ENCODE data around the gene SHISA7. TPM values are rescaled to one million over a fixed set of nuclear protein-coding genes. Genes with fewer than 3 reads are reported as not detected.

Gene SHISA7
- polyA plus RNA-seq, 2 of the 4 experiments (the other 2 are of a cell fraction): 0.01 TPM; not detected in 1

DNA sequence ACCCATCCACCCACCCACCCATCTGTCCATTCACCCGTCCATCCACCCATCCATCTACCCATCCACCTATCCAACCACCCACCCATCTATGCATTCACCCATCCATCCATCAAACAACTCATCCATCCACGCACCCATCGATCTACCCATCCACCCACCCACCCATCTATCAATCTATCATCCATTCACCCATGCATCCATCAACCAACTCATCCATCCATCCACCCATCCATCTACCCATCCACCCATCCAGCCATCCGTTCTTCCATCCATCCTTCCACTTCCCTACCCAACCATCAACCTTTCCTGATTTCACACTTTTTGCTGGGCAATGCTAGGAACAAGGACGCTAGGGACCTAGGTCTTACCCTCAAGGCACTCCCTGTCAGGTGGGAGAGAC, 61.1 kb downstream of the SHISA7 start:
- DNase-seq (ENCODE audit: low read depth in 1 of 2, low spot score in 1 of 2): no peak
- Histone ChIP-seq H3K4me1 (peaks cover 45% of the 10 kb centered on the region), H3K9me3 (peaks cover 6% of the 10 kb centered on the region; the same call in 2 of the 3 replicates), H3K4me3 (no peak overlapping the region), H3K27ac (peak overlapping the region in 1 of 2 experiments; percentile 99; a peak in 3 of 6 replicates), H3K4me2 (no peak overlapping the region)
- no peak for TF ChIP-seq FOSL2 (IDR thresholded peaks at IDR 0.05)
- TF ChIP-seq FOSL2 (CRISPR knock-in tag; IDR thresholded peaks at IDR 0.05): no peak
- TF ChIP-seq EP300 (IDR thresholded peaks at IDR 0.05): no peak
- TF ChIP-seq PHF8 (IDR thresholded peaks at IDR 0.05; ENCODE audit: borderline replicate concordance, low read depth): no peak
- TF ChIP-seq ZC3H11A (IDR thresholded peaks at IDR 0.05): no peak
- FAIRE-seq: no peak
- WGBS (ENCODE audit: missing lambda C conversion rate): 95% methylated on average over 5 of the region's 5 CpGs
- no peak for ATAC-seq
- ChIA-PET POLR2A (interaction anchor here (0.8 kb wide), 1 partner anchor 8 kb away, joined by 3 read pairs; no protein-coding TSS in a partner anchor), CTCF (interaction anchor here (0.7 to 1.5 kb wide), 3 partner anchors 11 to 123 kb away, joined by 3 to 7 read pairs (median 4); partner anchors contain the start of genes IL11 and TMEM150B)

DNA sequence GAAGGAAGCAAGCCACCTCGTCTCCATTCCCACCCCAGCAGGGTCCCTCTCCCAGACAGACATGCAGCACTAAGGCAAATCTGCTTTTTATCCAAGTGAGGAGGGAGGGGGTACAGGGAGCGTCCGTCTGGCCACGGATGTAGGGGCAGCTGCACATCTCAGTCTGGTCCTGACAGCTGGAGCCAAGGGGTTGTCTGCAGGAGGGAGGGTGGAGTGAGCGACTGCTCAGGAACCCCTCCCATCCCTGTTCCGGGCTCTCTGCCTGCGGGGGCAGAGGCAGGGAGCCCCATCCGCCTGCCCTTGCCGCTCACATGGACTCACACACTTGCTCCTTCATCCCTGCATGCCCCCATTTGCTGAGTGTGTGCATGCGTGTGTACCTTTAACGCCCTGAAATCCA, 63.9 kb downstream of the SHISA7 start:
- 71% methylated on average over 11 of the region's 11 CpGs for WGBS (ENCODE audit: missing lambda C conversion rate)
- TF ChIP-seq RNF2 (IDR thresholded peaks at IDR 0.05; ENCODE audit: borderline replicate concordance, low read depth): no peak
- no peak for TF ChIP-seq GATA3 (IDR thresholded peaks at IDR 0.05; ENCODE audit: borderline replicate concordance)
- no peak for TF ChIP-seq CHD2 (IDR thresholded peaks at IDR 0.05; ENCODE audit: low read length, partially characterized antibody)
- no peak for TF ChIP-seq FOXS1 (CRISPR knock-in tag; IDR thresholded peaks at IDR 0.05)
- no peak for TF ChIP-seq MAFK (IDR thresholded peaks at IDR 0.05; ENCODE audit: partially characterized antibody)
- TF ChIP-seq RARB (CRISPR knock-in tag; IDR thresholded peaks at IDR 0.05): no peak
- TF ChIP-seq HDAC2 (IDR thresholded peaks at IDR 0.05): no peak
- no peak for TF ChIP-seq HOXB13 (CRISPR knock-in tag; IDR thresholded peaks at IDR 0.05; ENCODE audit: low read depth)
- TF ChIP-seq HOXA7 (CRISPR knock-in tag; IDR thresholded peaks at IDR 0.05): no peak
- TF ChIP-seq RAD21 (conservative IDR thresholded peaks at IDR 0.05 in 1 of 2, IDR thresholded peaks at IDR 0.05 in 1 of 2): no peak

More for the DNA sequence above, 63.9 kb downstream of the SHISA7 start:
- peak overlapping the region; percentile 21 to 96; a peak in 5 of 6 replicates for H3K27ac ChIP-seq
- H3K4me3 ChIP-seq: no peak overlapping the region
- H3K9me3 ChIP-seq: peaks cover 6% of the 10 kb centered on the region; the same call in 2 of the 3 replicates
- ChIA-PET POLR2A (interaction anchor here (0.9 kb wide), 1 partner anchor 10 kb away, joined by 4 read pairs; no protein-coding TSS in a partner anchor), CTCF (interaction anchor here (1.2 to 2.3 kb wide), 6 partner anchors 9 to 87 kb away, joined by 4 to 12 read pairs (median 6); partner anchors contain the start of gene KMT5C)
- no peak overlapping the region for H3K4me2 ChIP-seq
- H3K4me1 ChIP-seq: peaks cover 66% of the 10 kb centered on the region
- ATAC-seq: no peak
- FAIRE-seq: no peak
- no peak for DNase-seq (ENCODE audit: low read depth in 1 of 2, low spot score in 1 of 2)

Other genes with a start within 250 kb of the SHISA7 start
Only the 30 nearest of the 31 such genes appear.
- 1.6 TPM in 2 replicates for gene TMEM86B, start 214.5 kb downstream of the SHISA7 start, polyA plus RNA-seq (2011; rRNA removed)
- gene TMEM86B, start 214.5 kb downstream of the SHISA7 start, polyA plus RNA-seq (2017; fragmentation: RNase III; extraction: RNeasy Plus Mini Kit Qiagen cat#74134 plus additional on column Dnase treatment): 2.8 to 3.4 TPM (median 3.2 TPM) in 3 replicates
- gene PPP6R1, start 184.3 kb downstream of the SHISA7 start, polyA plus RNA-seq (2011; rRNA removed): 42.9 and 44.6 TPM in 2 replicates
- gene PPP6R1, start 184.3 kb downstream of the SHISA7 start, polyA plus RNA-seq (2017; fragmentation: RNase III; extraction: RNeasy Plus Mini Kit Qiagen cat#74134 plus additional on column Dnase treatment): 72.9 to 78.0 TPM (median 76.2 TPM) in 3 replicates
- 52.1 and 55.3 TPM in 2 replicates for gene HSPBP1, start 163.2 kb downstream of the SHISA7 start, polyA plus RNA-seq (2011; rRNA removed)
- gene HSPBP1, start 163.2 kb downstream of the SHISA7 start, polyA plus RNA-seq (2017; fragmentation: RNase III; extraction: RNeasy Plus Mini Kit Qiagen cat#74134 plus additional on column Dnase treatment): 121 to 127 TPM (median 123 TPM) in 3 replicates
- 5.5 and 6.6 TPM in 2 replicates for gene BRSK1, start 159.3 kb downstream of the SHISA7 start, polyA plus RNA-seq (2011; rRNA removed)
- 5.0 to 6.1 TPM (median 5.4 TPM) in 3 replicates for gene BRSK1, start 159.3 kb downstream of the SHISA7 start, polyA plus RNA-seq (2017; fragmentation: RNase III; extraction: RNeasy Plus Mini Kit Qiagen cat#74134 plus additional on column Dnase treatment)
- gene TMEM150B, start 118.0 kb downstream of the SHISA7 start, polyA plus RNA-seq (2011; rRNA removed): 0.39 and 0.52 TPM in 2 replicates
- gene TMEM150B, start 118.0 kb downstream of the SHISA7 start, polyA plus RNA-seq (2017; fragmentation: RNase III; extraction: RNeasy Plus Mini Kit Qiagen cat#74134 plus additional on column Dnase treatment): 0.26 to 0.45 TPM (median 0.26 TPM) in 3 replicates
- gene KMT5C, start 103.4 kb downstream of the SHISA7 start, polyA plus RNA-seq (2011; rRNA removed): 6.6 and 9.5 TPM in 2 replicates
- gene KMT5C, start 103.4 kb downstream of the SHISA7 start, polyA plus RNA-seq (2017; fragmentation: RNase III; extraction: RNeasy Plus Mini Kit Qiagen cat#74134 plus additional on column Dnase treatment): 11.8 to 17.2 TPM (median 15.2 TPM) in 3 replicates
- gene COX6B2, start 88.6 kb downstream of the SHISA7 start, polyA plus RNA-seq (2011; rRNA removed): 0.78 and 0.82 TPM in 2 replicates
- gene COX6B2, start 88.6 kb downstream of the SHISA7 start, polyA plus RNA-seq (2017; fragmentation: RNase III; extraction: RNeasy Plus Mini Kit Qiagen cat#74134 plus additional on column Dnase treatment): 3.1 to 6.4 TPM (median 3.9 TPM) in 3 replicates
- not detected in 2 replicates for gene GARIN5B, start 80.0 kb downstream of the SHISA7 start, polyA plus RNA-seq (2011; rRNA removed)
- 0.05 TPM in 3 replicates for gene GARIN5B, start 80.0 kb downstream of the SHISA7 start, polyA plus RNA-seq (2017; fragmentation: RNase III; extraction: RNeasy Plus Mini Kit Qiagen cat#74134 plus additional on column Dnase treatment)
- 42.1 and 52.4 TPM in 2 replicates for gene IL11, start 72.8 kb downstream of the SHISA7 start, polyA plus RNA-seq (2011; rRNA removed)
- gene IL11, start 72.8 kb downstream of the SHISA7 start, polyA plus RNA-seq (2017; fragmentation: RNase III; extraction: RNeasy Plus Mini Kit Qiagen cat#74134 plus additional on column Dnase treatment): 91.7 to 115 TPM (median 100.0 TPM) in 3 replicates
- 0.58 and 1.1 TPM in 2 replicates for gene TMEM190, start 66.5 kb downstream of the SHISA7 start, polyA plus RNA-seq (2011; rRNA removed)
- gene TMEM190, start 66.5 kb downstream of the SHISA7 start, polyA plus RNA-seq (2017; fragmentation: RNase III; extraction: RNeasy Plus Mini Kit Qiagen cat#74134 plus additional on column Dnase treatment): 1.2 to 1.9 TPM (median 1.7 TPM) in 3 replicates
- gene TMEM238, start 59.0 kb downstream of the SHISA7 start, polyA plus RNA-seq (2011; rRNA removed): 0.37 and 0.70 TPM in 2 replicates
- 2.5 to 3.6 TPM (median 2.7 TPM) in 3 replicates for gene TMEM238, start 59.0 kb downstream of the SHISA7 start, polyA plus RNA-seq (2017; fragmentation: RNase III; extraction: RNeasy Plus Mini Kit Qiagen cat#74134 plus additional on column Dnase treatment)
- 329 and 351 TPM in 2 replicates for gene RPL28, start 57.4 kb downstream of the SHISA7 start, polyA plus RNA-seq (2011; rRNA removed)
- gene RPL28, start 57.4 kb downstream of the SHISA7 start, polyA plus RNA-seq (2017; fragmentation: RNase III; extraction: RNeasy Plus Mini Kit Qiagen cat#74134 plus additional on column Dnase treatment): 2,012 to 2,083 TPM (median 2,037 TPM) in 3 replicates
- 139 and 153 TPM in 2 replicates for gene UBE2S, start 35.5 kb downstream of the SHISA7 start, polyA plus RNA-seq (2011; rRNA removed)
- 267 to 300 TPM (median 295 TPM) in 3 replicates for gene UBE2S, start 35.5 kb downstream of the SHISA7 start, polyA plus RNA-seq (2017; fragmentation: RNase III; extraction: RNeasy Plus Mini Kit Qiagen cat#74134 plus additional on column Dnase treatment)
- 45.3 and 51.5 TPM in 2 replicates for gene ISOC2, start 18.3 kb upstream of the SHISA7 start, polyA plus RNA-seq (2011; rRNA removed)
- 52.7 to 57.8 TPM (median 54.1 TPM) in 3 replicates for gene ISOC2, start 18.3 kb upstream of the SHISA7 start, polyA plus RNA-seq (2017; fragmentation: RNase III; extraction: RNeasy Plus Mini Kit Qiagen cat#74134 plus additional on column Dnase treatment)
- not detected in 2 replicates for gene C19orf85, start 21.5 kb upstream of the SHISA7 start, polyA plus RNA-seq (2011; rRNA removed)
- not detected in 3 replicates for gene C19orf85, start 21.5 kb upstream of the SHISA7 start, polyA plus RNA-seq (2017; fragmentation: RNase III; extraction: RNeasy Plus Mini Kit Qiagen cat#74134 plus additional on column Dnase treatment)
- 0.32 and 0.48 TPM in 2 replicates for gene ZNF628, start 33.3 kb upstream of the SHISA7 start, polyA plus RNA-seq (2011; rRNA removed)
- 4.7 to 5.9 TPM (median 5.7 TPM) in 3 replicates for gene ZNF628, start 33.3 kb upstream of the SHISA7 start, polyA plus RNA-seq (2017; fragmentation: RNase III; extraction: RNeasy Plus Mini Kit Qiagen cat#74134 plus additional on column Dnase treatment)
- 16.8 and 21.0 TPM in 2 replicates for gene NAT14, start 41.9 kb upstream of the SHISA7 start, polyA plus RNA-seq (2011; rRNA removed)
- gene NAT14, start 41.9 kb upstream of the SHISA7 start, polyA plus RNA-seq (2017; fragmentation: RNase III; extraction: RNeasy Plus Mini Kit Qiagen cat#74134 plus additional on column Dnase treatment): 46.5 to 57.4 TPM (median 50.3 TPM) in 3 replicates
- gene SSC5D, start 45.1 kb upstream of the SHISA7 start, polyA plus RNA-seq (2011; rRNA removed): 0.19 and 0.22 TPM in 2 replicates
- gene SSC5D, start 45.1 kb upstream of the SHISA7 start, polyA plus RNA-seq (2017; fragmentation: RNase III; extraction: RNeasy Plus Mini Kit Qiagen cat#74134 plus additional on column Dnase treatment): 0.96 to 2.0 TPM (median 1.5 TPM) in 3 replicates
- gene SBK2, start 93.8 kb upstream of the SHISA7 start, polyA plus RNA-seq (2011; rRNA removed): 0.65 and 0.89 TPM in 2 replicates
- 1.1 to 1.6 TPM (median 1.2 TPM) in 3 replicates for gene SBK2, start 93.8 kb upstream of the SHISA7 start, polyA plus RNA-seq (2017; fragmentation: RNase III; extraction: RNeasy Plus Mini Kit Qiagen cat#74134 plus additional on column Dnase treatment)
- 0.89 and 1.1 TPM in 2 replicates for gene SBK3, start 102.2 kb upstream of the SHISA7 start, polyA plus RNA-seq (2011; rRNA removed)
- gene SBK3, start 102.2 kb upstream of the SHISA7 start, polyA plus RNA-seq (2017; fragmentation: RNase III; extraction: RNeasy Plus Mini Kit Qiagen cat#74134 plus additional on column Dnase treatment): 0.92 to 1.2 TPM (median 1.1 TPM) in 3 replicates
- 4.2 and 6.5 TPM in 2 replicates for gene ZNF579, start 137.5 kb upstream of the SHISA7 start, polyA plus RNA-seq (2011; rRNA removed)
- gene ZNF579, start 137.5 kb upstream of the SHISA7 start, polyA plus RNA-seq (2017; fragmentation: RNase III; extraction: RNeasy Plus Mini Kit Qiagen cat#74134 plus additional on column Dnase treatment): 16.2 to 17.0 TPM (median 16.2 TPM) in 3 replicates
- gene FIZ1, start 156.2 kb upstream of the SHISA7 start, polyA plus RNA-seq (2011; rRNA removed): 10.3 and 10.4 TPM in 2 replicates
- gene FIZ1, start 156.2 kb upstream of the SHISA7 start, polyA plus RNA-seq (2017; fragmentation: RNase III; extraction: RNeasy Plus Mini Kit Qiagen cat#74134 plus additional on column Dnase treatment): 15.7 to 18.0 TPM (median 16.9 TPM) in 3 replicates
- gene ZNF524, start 157.0 kb upstream of the SHISA7 start, polyA plus RNA-seq (2011; rRNA removed): 5.0 and 6.4 TPM in 2 replicates
- gene ZNF524, start 157.0 kb upstream of the SHISA7 start, polyA plus RNA-seq (2017; fragmentation: RNase III; extraction: RNeasy Plus Mini Kit Qiagen cat#74134 plus additional on column Dnase treatment): 9.3 to 9.7 TPM (median 9.7 TPM) in 3 replicates
- 2.1 and 2.2 TPM in 2 replicates for gene ZNF865, start 162.3 kb upstream of the SHISA7 start, polyA plus RNA-seq (2011; rRNA removed)
- 7.1 to 7.9 TPM (median 7.8 TPM) in 3 replicates for gene ZNF865, start 162.3 kb upstream of the SHISA7 start, polyA plus RNA-seq (2017; fragmentation: RNase III; extraction: RNeasy Plus Mini Kit Qiagen cat#74134 plus additional on column Dnase treatment)
- gene ZNF784, start 181.3 kb upstream of the SHISA7 start, polyA plus RNA-seq (2011; rRNA removed): 3.5 and 4.1 TPM in 2 replicates
- gene ZNF784, start 181.3 kb upstream of the SHISA7 start, polyA plus RNA-seq (2017; fragmentation: RNase III; extraction: RNeasy Plus Mini Kit Qiagen cat#74134 plus additional on column Dnase treatment): 6.0 to 7.1 TPM (median 6.6 TPM) in 3 replicates
- gene ZNF580, start 197.7 kb upstream of the SHISA7 start, polyA plus RNA-seq (2011; rRNA removed): 9.2 and 15.2 TPM in 2 replicates
- gene ZNF580, start 197.7 kb upstream of the SHISA7 start, polyA plus RNA-seq (2017; fragmentation: RNase III; extraction: RNeasy Plus Mini Kit Qiagen cat#74134 plus additional on column Dnase treatment): 40.5 to 57.0 TPM (median 52.8 TPM) in 3 replicates
- gene ZNF581, start 200.3 kb upstream of the SHISA7 start, polyA plus RNA-seq (2011; rRNA removed): 13.9 and 17.1 TPM in 2 replicates
- 24.3 to 25.6 TPM (median 24.9 TPM) in 3 replicates for gene ZNF581, start 200.3 kb upstream of the SHISA7 start, polyA plus RNA-seq (2017; fragmentation: RNase III; extraction: RNeasy Plus Mini Kit Qiagen cat#74134 plus additional on column Dnase treatment)
- gene CCDC106, start 204.9 kb upstream of the SHISA7 start, polyA plus RNA-seq (2011; rRNA removed): 5.2 and 5.5 TPM in 2 replicates
- 15.7 to 17.6 TPM (median 17.4 TPM) in 3 replicates for gene CCDC106, start 204.9 kb upstream of the SHISA7 start, polyA plus RNA-seq (2017; fragmentation: RNase III; extraction: RNeasy Plus Mini Kit Qiagen cat#74134 plus additional on column Dnase treatment)
- 147 and 157 TPM in 2 replicates for gene U2AF2, start 211.7 kb upstream of the SHISA7 start, polyA plus RNA-seq (2011; rRNA removed)
- 280 to 302 TPM (median 293 TPM) in 3 replicates for gene U2AF2, start 211.7 kb upstream of the SHISA7 start, polyA plus RNA-seq (2017; fragmentation: RNase III; extraction: RNeasy Plus Mini Kit Qiagen cat#74134 plus additional on column Dnase treatment)
- 28.0 and 43.7 TPM in 2 replicates for gene EPN1, start 231.9 kb upstream of the SHISA7 start, polyA plus RNA-seq (2011; rRNA removed)
- gene EPN1, start 231.9 kb upstream of the SHISA7 start, polyA plus RNA-seq (2017; fragmentation: RNase III; extraction: RNeasy Plus Mini Kit Qiagen cat#74134 plus additional on column Dnase treatment): 129 to 139 TPM (median 139 TPM) in 3 replicates